IPS-18a (cell line): Measurements from ENCODE around the gene ACOT7.
A peak's percentile ranks its signal among the peaks of the same experiment; 100 is the strongest.
"Not testable (repeated sequence)": the region's sequence is repeated elsewhere in the genome, so short reads cannot be mapped to it uniquely, and the experiment has no call there.

Experiments used
- H3K27ac ChIP-seq: one replicate; pipeline ENCODE4 v1.5.1; 2013; ENCODE audit warnings: low read length
- H3K27me3 ChIP-seq: one replicate; pipeline ENCODE4 v1.6.1; 2013; ENCODE audit warnings: mild to moderate bottlenecking, low read length; ENCODE audit not compliant: control insufficient read depth, insufficient read depth
- H3K36me3 ChIP-seq: one replicate; pipeline ENCODE4 v1.6.1; 2013; ENCODE audit warnings: low read depth, low read length; ENCODE audit not compliant: control insufficient read depth
- H3K4me1 ChIP-seq: one replicate; pipeline ENCODE4 v1.6.1; 2013; ENCODE audit warnings: low read depth, low read length; ENCODE audit not compliant: control insufficient read depth
- H3K4me3 ChIP-seq: one replicate; pipeline ENCODE4 v1.5.1; 2013; ENCODE audit warnings: low read length
- H3K9ac ChIP-seq: one replicate; pipeline ENCODE4 v1.6.1; 2013; ENCODE audit warnings: mild to moderate bottlenecking, low read length, moderate library complexity
- H3K9me3 ChIP-seq: one replicate; pipeline ENCODE4 v1.6.1; 2013; ENCODE audit warnings: low read depth, low read length; ENCODE audit not compliant: control insufficient read depth

The ACOT7 gene

DNA sequence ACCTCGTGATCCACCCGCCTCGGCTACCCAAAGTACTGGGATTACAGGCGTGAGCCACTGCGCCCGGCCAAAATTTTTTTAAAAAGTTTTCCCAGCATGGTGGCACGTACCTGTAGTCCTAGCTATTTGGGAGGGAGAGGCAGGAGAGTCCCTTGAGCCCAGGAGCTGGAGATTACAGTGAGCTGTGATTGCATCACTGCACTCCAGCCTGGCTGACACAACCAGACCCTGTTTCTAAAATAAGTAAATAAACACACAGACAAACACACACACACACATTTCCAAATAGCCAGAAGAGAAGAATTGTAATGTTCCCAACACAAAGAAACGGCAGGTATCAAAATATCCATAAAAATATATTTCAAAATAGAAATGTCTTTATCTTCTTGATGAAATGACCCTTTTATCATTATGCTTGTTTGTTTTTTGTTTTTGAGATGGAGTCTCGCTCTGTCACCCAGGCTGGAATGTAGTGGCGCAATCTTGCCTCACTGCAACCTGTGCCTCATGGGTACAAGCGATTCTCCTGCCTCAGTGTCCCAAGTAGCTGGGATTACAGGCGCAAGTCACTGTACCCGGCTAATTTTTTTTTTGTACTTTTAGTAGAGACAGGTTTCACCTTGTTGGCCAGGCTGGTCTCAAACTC is 16.8 kb upstream of the ACOT7 start:
- Histone ChIP-seq H3K4me3 (no peak overlapping the region), H3K27me3 (peaks cover 21% of the 10 kb centered on the region), H3K27ac (no peak overlapping the region)

DNA sequence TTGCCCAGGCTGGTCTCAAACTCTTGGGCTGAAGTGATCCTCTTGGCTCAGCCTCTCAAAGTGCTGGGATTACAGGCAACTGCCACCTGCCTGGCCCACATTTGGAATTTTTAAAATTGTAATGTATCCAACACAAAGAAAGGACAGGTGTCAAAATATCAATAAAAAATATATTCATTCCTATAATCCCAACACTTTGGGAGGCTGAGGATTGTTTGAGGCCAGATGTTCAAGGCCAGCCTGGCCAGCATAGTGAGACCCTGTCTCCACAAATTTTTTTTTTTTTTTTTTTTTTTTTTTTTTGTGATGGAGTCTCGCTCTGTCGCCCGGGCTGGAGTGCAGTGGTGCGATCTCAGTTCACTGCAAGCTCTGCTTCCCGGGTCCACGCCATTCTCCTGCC is 16.2 kb upstream of the ACOT7 start:
- H3K4me1 ChIP-seq = peaks cover 3% of the 10 kb centered on the region
- no peaks in the 10 kb centered on the region for H3K36me3 ChIP-seq
- H3K9me3 ChIP-seq = no peaks in the 10 kb centered on the region
- H3K4me3 ChIP-seq = no peak overlapping the region
- H3K27me3 ChIP-seq = peaks cover 20% of the 10 kb centered on the region
- H3K9ac ChIP-seq = no peak overlapping the region
- H3K27ac ChIP-seq = no peak overlapping the region

More for the DNA sequence above, 16.8 kb upstream of the ACOT7 start:
- peaks cover 4% of the 10 kb centered on the region for H3K4me1 ChIP-seq
- H3K9ac ChIP-seq = no peak overlapping the region
- no peaks in the 10 kb centered on the region for H3K9me3 ChIP-seq
- no peaks in the 10 kb centered on the region for H3K36me3 ChIP-seq

DNA sequence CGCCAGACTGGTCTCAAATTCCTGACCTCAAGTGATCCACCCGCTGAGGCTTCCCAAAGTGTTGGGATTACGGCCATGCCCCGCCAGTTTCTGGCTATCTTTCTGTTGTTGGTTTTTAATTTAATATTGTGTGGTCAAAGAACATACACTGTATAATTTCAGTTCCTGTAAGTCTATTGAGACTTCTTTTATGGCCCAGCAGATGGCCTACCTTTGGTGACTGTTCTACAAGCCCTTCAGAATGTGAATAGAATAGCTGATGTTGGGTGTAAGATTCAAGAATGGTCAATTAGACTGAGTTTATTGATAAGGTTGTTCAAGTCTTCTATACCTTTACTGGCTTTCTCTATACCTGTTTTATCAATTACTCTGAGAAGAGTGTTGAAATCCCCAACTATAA is 15.5 kb upstream of the ACOT7 start:
- no peak overlapping the region for H3K27ac ChIP-seq
- H3K4me1 ChIP-seq = no peaks in the 10 kb centered on the region
- no peak overlapping the region for H3K4me3 ChIP-seq
- H3K9me3 ChIP-seq = no peaks in the 10 kb centered on the region
- no peak overlapping the region for H3K9ac ChIP-seq
- no peaks in the 10 kb centered on the region for H3K36me3 ChIP-seq
- peaks cover 13% of the 10 kb centered on the region for H3K27me3 ChIP-seq

DNA sequence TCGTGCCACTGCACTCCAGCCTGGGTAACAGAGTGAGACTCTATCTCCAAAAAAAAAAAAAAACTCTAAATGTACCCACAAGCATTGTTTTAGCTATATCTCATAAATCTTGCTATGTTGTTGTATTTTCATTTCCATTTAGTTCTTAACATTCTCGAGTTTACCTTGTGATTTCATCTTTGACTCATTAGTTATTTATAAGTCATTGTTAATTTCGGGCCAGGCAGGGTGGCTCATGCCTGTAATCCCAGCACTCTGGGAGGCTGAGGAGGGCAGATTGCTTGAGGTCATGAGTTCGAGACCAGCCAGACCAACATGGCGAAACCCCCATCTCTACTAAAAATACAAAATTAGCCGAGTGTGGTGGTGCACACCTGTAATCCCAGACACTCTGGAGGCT is 14.5 kb upstream of the ACOT7 start:
- Histone ChIP-seq H3K36me3 (no peaks in the 10 kb centered on the region), H3K27me3 (peaks cover 13% of the 10 kb centered on the region), H3K4me3 (no peak overlapping the region), H3K9ac (no peak overlapping the region), H3K27ac (no peak overlapping the region), H3K4me1 (no peaks in the 10 kb centered on the region), H3K9me3 (no peaks in the 10 kb centered on the region)

DNA sequence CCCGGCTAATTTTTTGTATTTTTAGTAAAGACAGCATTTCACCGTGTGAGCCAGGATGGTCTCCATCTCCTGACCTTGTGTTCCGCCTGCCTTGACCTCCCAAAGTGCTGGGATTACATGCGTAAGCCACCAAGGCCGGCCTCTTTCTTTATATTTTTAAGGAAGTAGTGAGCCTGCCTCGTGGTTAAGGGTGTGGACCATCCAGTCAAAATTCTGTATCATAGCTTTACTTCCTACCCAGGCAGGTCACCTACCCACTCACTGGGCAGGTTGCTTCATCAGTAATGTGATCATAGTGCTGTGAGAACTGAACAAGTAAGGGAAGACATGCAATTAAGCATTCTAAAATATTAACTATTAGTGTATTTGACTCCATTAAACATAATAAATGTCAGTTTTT is 8.1 kb upstream of the ACOT7 start:
- Histone ChIP-seq H3K27ac (no peak overlapping the region), H3K4me3 (no peak overlapping the region), H3K36me3 (no peaks in the 10 kb centered on the region), H3K9ac (no peak overlapping the region), H3K27me3 (peaks cover 10% of the 10 kb centered on the region), H3K4me1 (no peaks in the 10 kb centered on the region), H3K9me3 (no peaks in the 10 kb centered on the region)

DNA sequence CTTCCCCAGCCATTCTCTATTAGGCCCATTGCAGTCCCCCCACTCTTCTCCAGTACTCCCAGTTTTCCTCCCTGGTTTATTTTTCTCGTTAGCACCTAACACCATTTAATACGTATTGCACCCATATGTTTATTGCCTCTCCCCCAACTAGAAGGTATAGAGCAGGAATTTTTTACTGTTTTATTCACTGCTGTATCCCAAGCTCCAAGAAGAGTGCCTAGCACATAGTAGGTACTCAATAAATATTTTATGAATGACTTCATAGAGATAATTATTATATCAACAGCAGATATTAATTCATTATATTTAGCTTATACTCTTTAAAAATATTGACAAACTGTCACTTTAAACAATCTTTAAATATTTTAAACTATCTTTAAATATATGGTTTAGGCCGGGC is 5.7 kb upstream of the ACOT7 start:
- H3K4me3 ChIP-seq = no peak overlapping the region
- H3K9me3 ChIP-seq = no peaks in the 10 kb centered on the region
- no peaks in the 10 kb centered on the region for H3K27me3 ChIP-seq
- peaks cover under 1% of the 10 kb centered on the region for H3K4me1 ChIP-seq
- no peaks in the 10 kb centered on the region for H3K36me3 ChIP-seq
- no peak overlapping the region for H3K9ac ChIP-seq
- no peak overlapping the region for H3K27ac ChIP-seq

DNA sequence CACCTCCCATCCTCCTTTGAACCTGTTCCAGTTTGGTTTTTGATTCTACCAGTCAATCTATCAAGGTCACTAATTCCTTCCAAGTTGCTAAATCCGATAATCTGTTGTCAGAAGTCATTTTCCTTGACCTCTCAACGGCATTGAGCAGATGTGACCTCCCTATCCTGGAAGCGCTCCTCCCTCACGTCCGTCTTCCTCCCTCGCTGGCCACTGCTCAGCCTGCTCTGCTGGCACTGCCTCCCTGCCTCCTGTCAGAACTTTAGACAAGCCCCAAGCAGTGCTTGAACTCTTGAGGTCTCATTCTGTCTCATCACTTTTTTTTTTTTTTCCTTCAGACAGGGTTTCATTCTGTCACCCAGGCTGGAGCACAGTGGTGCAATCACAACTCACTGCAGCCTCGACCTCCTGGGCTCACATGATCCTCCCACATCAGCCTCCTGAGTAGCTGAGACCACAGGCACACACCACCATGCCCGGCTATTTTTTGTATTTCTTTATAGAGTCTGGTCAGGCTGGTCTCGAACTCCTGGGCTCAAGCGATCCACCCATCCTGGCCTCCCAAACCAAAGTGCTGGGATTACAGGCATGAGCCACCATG is 4.4 kb upstream of the ACOT7 start:
- no peaks in the 10 kb centered on the region for H3K9me3 ChIP-seq
- H3K4me3 ChIP-seq = no peak overlapping the region
- peaks cover 4% of the 10 kb centered on the region for H3K4me1 ChIP-seq
- H3K36me3 ChIP-seq = no peaks in the 10 kb centered on the region
- no peak overlapping the region for H3K9ac ChIP-seq
- H3K27me3 ChIP-seq = no peaks in the 10 kb centered on the region
- H3K27ac ChIP-seq = no peak overlapping the region

DNA sequence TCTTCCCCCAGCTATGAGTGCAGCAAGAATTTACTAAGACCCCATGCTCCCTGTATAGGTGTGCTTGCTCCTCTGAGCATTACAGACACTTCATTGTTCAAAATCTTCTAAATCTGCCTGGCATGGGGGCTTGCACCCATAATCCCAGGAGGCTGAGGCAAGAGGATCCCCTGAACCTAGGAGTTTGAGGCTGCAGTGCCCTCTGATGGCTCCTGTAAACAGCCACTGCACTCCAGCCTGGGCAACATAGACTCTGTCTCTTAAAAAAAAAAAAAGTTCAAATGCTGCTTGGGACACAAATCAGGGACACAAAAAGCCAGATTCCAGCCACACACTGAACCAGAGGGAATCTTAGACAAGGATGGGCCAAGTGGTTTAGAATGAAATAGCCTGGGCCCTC is 3.4 kb upstream of the ACOT7 start:
- Histone ChIP-seq H3K36me3 (no peaks in the 10 kb centered on the region), H3K27ac (no peak overlapping the region), H3K27me3 (no peaks in the 10 kb centered on the region), H3K4me1 (peaks cover 9% of the 10 kb centered on the region), H3K9ac (no peak overlapping the region), H3K4me3 (no peak overlapping the region), H3K9me3 (no peaks in the 10 kb centered on the region)

DNA sequence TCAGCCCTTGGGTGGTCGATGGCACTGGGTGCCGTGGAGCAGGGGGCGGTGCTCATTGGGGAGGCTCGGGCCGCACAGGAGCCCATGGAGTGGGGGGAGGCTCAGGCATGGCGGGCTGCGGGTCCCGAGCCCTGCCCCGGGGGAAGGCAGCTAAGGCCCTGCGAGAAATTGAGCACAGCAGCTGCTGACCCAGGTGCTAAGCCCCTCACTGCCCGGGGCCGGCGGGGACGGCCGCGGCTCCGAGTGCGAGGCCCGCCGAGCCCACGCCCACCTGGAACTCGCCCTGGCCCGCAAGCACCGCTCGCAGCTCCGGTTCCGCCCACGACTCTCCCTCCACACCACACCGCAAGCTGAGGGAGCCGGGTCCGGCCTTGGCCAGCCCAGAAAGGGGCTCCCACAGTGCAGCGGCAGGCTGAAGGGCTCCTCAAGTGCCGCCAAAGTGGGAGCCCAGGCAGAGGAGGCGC is 2.2 kb upstream of the ACOT7 start:
- H3K9ac ChIP-seq, H3K27ac ChIP-seq, H3K27me3 ChIP-seq, H3K36me3 ChIP-seq, H3K4me3 ChIP-seq, H3K9me3 ChIP-seq: not testable (repeated sequence)
- peaks cover 11% of the 10 kb centered on the region for H3K4me1 ChIP-seq

DNA sequence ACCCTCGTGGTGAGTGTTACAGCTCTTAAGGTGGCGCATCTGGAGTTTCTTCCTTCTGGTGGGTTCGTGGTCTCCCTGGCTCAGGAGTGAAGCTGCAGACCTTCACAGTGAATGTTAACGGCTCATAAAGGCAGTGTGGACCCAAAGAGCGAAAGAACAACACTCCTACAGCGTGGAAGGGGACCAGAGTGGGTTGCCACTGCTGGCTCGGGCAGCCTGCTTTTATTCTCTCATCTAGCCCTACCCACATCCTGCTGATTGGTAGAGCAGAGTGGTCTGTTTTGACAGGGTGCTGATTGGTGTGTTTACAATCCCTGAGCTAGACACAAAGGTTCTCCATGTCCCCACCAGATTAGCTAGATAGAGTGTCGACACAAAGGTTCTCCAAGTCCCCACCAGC is 1.6 kb upstream of the ACOT7 start:
- not testable (repeated sequence) for H3K27me3 ChIP-seq, H3K9ac ChIP-seq, H3K9me3 ChIP-seq, H3K36me3 ChIP-seq, H3K27ac ChIP-seq, H3K4me3 ChIP-seq
- H3K4me1 ChIP-seq = peaks cover 11% of the 10 kb centered on the region

DNA sequence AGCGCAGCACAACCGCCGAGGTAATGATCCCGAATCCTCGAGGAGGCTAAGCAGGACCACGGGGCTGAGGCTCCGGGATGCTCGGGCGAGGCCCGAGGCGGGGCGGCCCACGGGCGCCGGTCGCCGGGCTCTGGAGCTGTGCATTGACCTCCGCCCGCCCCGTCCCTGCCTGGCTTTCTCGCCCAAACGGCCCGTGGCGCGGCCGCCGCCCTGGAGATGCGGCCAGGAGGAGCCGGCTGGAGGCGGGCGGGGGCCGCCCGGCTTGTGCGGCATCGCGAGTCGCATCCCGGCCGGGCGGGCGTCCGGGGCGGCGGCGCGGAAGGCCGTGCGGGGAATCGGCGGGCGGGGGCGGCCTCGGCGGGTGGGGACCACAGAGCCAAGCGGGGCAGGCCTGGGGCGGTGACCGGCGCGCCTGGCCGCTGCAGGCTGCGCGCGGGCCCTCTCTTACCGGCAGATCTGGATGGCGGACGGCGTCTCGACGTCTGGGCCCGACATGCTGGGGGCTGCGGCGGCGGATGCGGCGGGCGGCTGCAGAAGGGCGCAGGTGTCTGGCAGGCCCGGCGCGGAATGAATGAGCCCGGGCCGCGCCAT is 663 bp downstream of the ACOT7 start:
- Histone ChIP-seq H3K9ac (peak overlapping the region; percentile 26), H3K27ac (no peak overlapping the region), H3K4me1 (peaks cover 11% of the 10 kb centered on the region), H3K36me3 (no peaks in the 10 kb centered on the region), H3K4me3 (peak overlapping the region; percentile 62), H3K9me3 (no peaks in the 10 kb centered on the region), H3K27me3 (no peaks in the 10 kb centered on the region)
